Sigmoid colon (tissue), 7 donors: ENCODE results near the gene FRAS1. TPM values are rescaled to one million over a fixed set of nuclear protein-coding genes. Genes with fewer than 3 reads are reported as not detected.

ENCODE experiments used
- DNase-seq: peaks from one replicate; pipeline ENCODE4 v3.0.0-alpha.2; 2019
- H3K27ac ChIP-seq, 4 donors: fragments of 200-600 bp; sonication (generic); one replicate each; pipeline ENCODE4 v1.5.1; 2016 to 2019; ENCODE audit warnings: mild to moderate bottlenecking in 1 of 4
- H3K27me3 ChIP-seq, 3 donors: fragments of 200-600 bp; sonication (generic); one replicate each; pipeline ENCODE4 v1.5.1; 2019; ENCODE audit warnings: mild to moderate bottlenecking in 1 of 3
- H3K36me3 ChIP-seq, 4 donors: fragments of 200-600 bp; sonication (generic); one replicate each; pipeline ENCODE4 v1.5.1; 2016 to 2019
- H3K4me1 ChIP-seq, 4 donors: fragments of 200-600 bp; sonication (generic); one replicate each; pipeline ENCODE4 v1.5.1; 2017 to 2019
- H3K4me3 ChIP-seq, 4 donors: fragments of 200-600 bp; sonication (generic); one replicate each; pipeline ENCODE4 v1.5.1; 2017 to 2019; ENCODE audit warnings: mild to moderate bottlenecking in 2 of 4, moderate library complexity in 1 of 4
- H3K9me3 ChIP-seq, 4 donors: fragments of 200-600 bp in 3 of 4; sonication (generic) in 3 of 4; one replicate each; pipeline versions ENCODE4 v1.5.1 to v1.6.1; 2013 to 2019
- CTCF ChIP-seq, 4 experiments: fragments of 450-650 bp in 3 of 4; fragments of 200-600 bp in 1 of 4; IDR thresholded peaks; one replicate each; pipeline ENCODE4 v1.5.1; 2016 to 2019; ENCODE audit warnings: antibody characterized with exemption in 4 of 4, mild to moderate bottlenecking in 3 of 4, moderate library complexity in 2 of 4
- EP300 ChIP-seq, 4 donors: sonication (generic); formaldehyde crosslinking; IDR thresholded peaks; one replicate each; pipeline ENCODE4 v1.6.1; 2017; ENCODE audit warnings: antibody characterized with exemption in 4 of 4
- POLR2A ChIP-seq, 2 donors: fragments of 450-650 bp; IDR thresholded peaks; one replicate each; pipeline ENCODE4 v1.6.1; 2016; ENCODE audit warnings: antibody characterized with exemption in 2 of 2, mild to moderate bottlenecking in 2 of 2, moderate library complexity in 2 of 2
- POLR2AphosphoS5 ChIP-seq, 4 donors: sonication (generic); formaldehyde crosslinking; IDR thresholded peaks; one replicate each; pipeline ENCODE4 v1.6.1; 2017; ENCODE audit warnings: antibody characterized with exemption in 4 of 4
- WGBS, 2 donors: extraction: QIAGEN DNeasy Blood & Tissue Kit; methylation state at CpG; one replicate each; pipeline ENCODE4 v1.1.7; 2013; 5-methylcytosine and 5-hydroxymethylcytosine counted together
- intact Hi-C: fragments of 100-400 bp; cut with DNase I; formaldehyde crosslinking; loops from one replicate; pipeline ENCODE4 v1.15.1; 2023
- polyA plus RNA-seq, 3 donors: library from polyadenylated mRNA; stranded (reverse); fragments of 200-250 nt; gene quantifications; one replicate each; pipeline ENCODE4 v1.2.3, GENCODE V29; 2013
- total RNA-seq, 4 donors: library from RNA; depleted of rRNA; stranded (reverse); fragments of >200 nt; gene quantifications; one replicate each; pipeline ENCODE4 v1.1.0, GENCODE V29; 2016
- donor health status: healthy with polysubstance abuse.
- donor health status: Bipolar disorder and iron deficiency.
- donor health status: healthy.

FRAS1 gene
- total and polyA plus RNA-seq, 7 donors: under 0.01 to 22.4 (median 7.4) TPM; not detected in 1

- Histone ChIP-seq H3K27me3 (no peaks in the 10 kb centered on the region), H3K4me3 (no peak overlapping the region), H3K27ac (no peak overlapping the region), H3K36me3 (no peaks in the 10 kb centered on the region), H3K9me3 (no peaks in the 10 kb centered on the region), H3K4me1 (no peaks in the 10 kb centered on the region)
- TF ChIP-seq POLR2A (IDR thresholded peaks at IDR 0.05) (no peak), EP300 (IDR thresholded peaks at IDR 0.05) (no peak), CTCF (IDR thresholded peaks at IDR 0.05) (no peak), POLR2AphosphoS5 (IDR thresholded peaks at IDR 0.05) (no peak)
- WGBS, 2 donors: 48 to 60% methylated on average over 4 of the region's 4 CpGs
- intact Hi-C loops: no loop called here
- DNase-seq: no peak
These were observed 8.5 kb downstream of the FRAS1 start for GRCh38 chr4:78065508-78066192.

- 43 to 89% methylated on average over 1 of the region's 1 CpG for WGBS, 2 donors
- no peak for DNase-seq
- intact Hi-C loops: no loop called here
- no peak overlapping the region for H3K4me3 ChIP-seq
- no peaks in the 10 kb centered on the region for H3K4me1 ChIP-seq
- H3K9me3 ChIP-seq: no peaks in the 10 kb centered on the region
- TF ChIP-seq CTCF (IDR thresholded peaks at IDR 0.05) (no peak), EP300 (IDR thresholded peaks at IDR 0.05) (no peak), POLR2AphosphoS5 (IDR thresholded peaks at IDR 0.05) (no peak), POLR2A (IDR thresholded peaks at IDR 0.05) (no peak)
- no peak overlapping the region for H3K27ac ChIP-seq
- no peaks in the 10 kb centered on the region for H3K36me3 ChIP-seq
- H3K27me3 ChIP-seq: no peaks in the 10 kb centered on the region
These were observed 11.4 kb downstream of the FRAS1 start for GRCh38 chr4:78068481-78068880.

GRCh38 chr4:78069319-78069718 is 12.2 kb downstream of the FRAS1 start:
- no peak overlapping the region for H3K4me3 ChIP-seq
- H3K9me3 ChIP-seq: no peaks in the 10 kb centered on the region
- no peak overlapping the region for H3K27ac ChIP-seq
- no peak for DNase-seq
- H3K4me1 ChIP-seq: no peaks in the 10 kb centered on the region
- intact Hi-C loops: no loop called here
- 73 to 88% methylated on average over 4 of the region's 4 CpGs for WGBS, 2 donors
- H3K27me3 ChIP-seq: no peaks in the 10 kb centered on the region
- TF ChIP-seq EP300 (IDR thresholded peaks at IDR 0.05): no peak
- TF ChIP-seq CTCF (IDR thresholded peaks at IDR 0.05): no peak
- no peak for TF ChIP-seq POLR2AphosphoS5 (IDR thresholded peaks at IDR 0.05)
- TF ChIP-seq POLR2A (IDR thresholded peaks at IDR 0.05): no peak
- H3K36me3 ChIP-seq: no peaks in the 10 kb centered on the region

GRCh38 chr4:78069859-78070258 is 12.7 kb downstream of the FRAS1 start:
- no peaks in the 10 kb centered on the region for H3K36me3 ChIP-seq
- H3K27me3 ChIP-seq: no peaks in the 10 kb centered on the region
- no peak overlapping the region for H3K4me3 ChIP-seq
- no peak overlapping the region for H3K27ac ChIP-seq
- no peaks in the 10 kb centered on the region for H3K9me3 ChIP-seq
- DNase-seq: no peak
- TF ChIP-seq POLR2AphosphoS5 (IDR thresholded peaks at IDR 0.05) (no peak), EP300 (IDR thresholded peaks at IDR 0.05) (no peak), POLR2A (IDR thresholded peaks at IDR 0.05) (no peak), CTCF (IDR thresholded peaks at IDR 0.05) (no peak)
- intact Hi-C loops: no loop called here
- 66 to 93% methylated on average over 3 of the region's 3 CpGs for WGBS, 2 donors
- H3K4me1 ChIP-seq: no peaks in the 10 kb centered on the region
